ENCODE measurements around the gene REG1B.

REG1B gene, protein sequence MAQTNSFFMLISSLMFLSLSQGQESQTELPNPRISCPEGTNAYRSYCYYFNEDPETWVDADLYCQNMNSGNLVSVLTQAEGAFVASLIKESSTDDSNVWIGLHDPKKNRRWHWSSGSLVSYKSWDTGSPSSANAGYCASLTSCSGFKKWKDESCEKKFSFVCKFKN

DNA sequence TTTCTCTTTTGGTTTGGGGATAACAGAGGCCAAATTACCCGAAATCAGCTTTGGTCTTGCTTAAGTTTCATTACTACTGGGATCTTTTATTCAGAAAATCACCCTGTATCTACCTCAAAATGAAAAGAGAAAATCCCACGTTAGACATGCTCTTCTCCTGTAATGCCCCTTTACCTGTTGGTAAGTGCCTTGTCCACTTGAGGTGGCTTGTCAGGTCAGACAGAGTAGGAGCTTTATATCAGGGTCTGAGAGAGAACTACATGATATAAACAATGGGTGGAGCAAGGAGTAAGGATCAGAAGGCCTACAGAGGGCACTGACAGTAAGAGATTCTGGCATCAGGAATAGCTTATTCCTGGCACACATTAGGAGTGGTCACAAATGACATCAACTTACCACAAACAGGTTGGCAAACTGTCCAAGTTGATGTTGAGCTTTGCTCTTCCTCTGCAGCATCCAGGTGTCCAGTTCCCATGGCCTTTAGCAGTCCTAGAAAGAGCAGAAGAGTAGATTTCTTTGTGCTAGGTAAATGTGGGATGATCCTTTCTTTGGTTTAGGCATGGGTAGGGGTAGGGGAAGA, at the start of gene REG1B:
Gene REG1B, minus strand, starts transcription at position 209 of the 580 bp plus-strand sequence. CDS start 381 bp downstream, outside the sequence.
- no peak for DNase-seq

DNA sequence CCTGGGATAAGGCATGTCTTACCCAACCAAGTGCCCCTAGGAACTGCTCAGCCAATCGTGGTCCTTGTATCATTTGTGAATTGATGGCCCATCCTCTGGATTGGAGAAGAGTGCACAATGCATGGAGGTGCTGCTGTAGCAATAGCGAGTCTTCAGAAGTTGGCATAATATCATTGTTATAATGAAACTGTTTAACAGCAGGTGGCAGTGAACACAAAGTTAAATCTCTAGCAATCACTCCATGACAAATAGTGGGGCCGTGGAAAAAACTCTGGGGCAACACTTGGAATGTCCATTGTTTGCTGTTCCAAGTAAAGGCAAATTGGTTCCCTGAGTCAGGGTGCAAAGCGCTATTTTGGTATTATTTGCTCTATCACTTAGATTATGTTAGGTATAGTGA, 43.9 kb upstream of the REG1B start:
- DNase-seq: no peak

DNA sequence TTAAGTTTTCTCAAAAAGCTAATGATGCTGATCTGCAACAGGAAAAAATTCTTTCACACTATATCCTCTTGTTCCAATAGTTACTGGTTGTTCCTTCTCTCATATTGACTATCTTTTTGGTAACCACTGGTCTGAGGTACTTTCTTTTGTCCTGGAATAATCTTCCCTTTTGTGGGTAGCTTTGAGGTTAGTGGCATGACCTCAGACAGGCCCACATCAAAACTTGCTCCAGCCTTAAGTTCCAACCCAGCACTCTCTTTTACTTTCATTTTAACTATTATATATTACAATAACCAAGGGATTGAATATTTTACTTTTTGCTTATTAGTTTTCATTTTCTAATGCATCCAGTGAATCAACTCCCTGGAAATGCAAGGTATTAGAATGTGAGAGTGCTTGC, 42.0 kb upstream of the REG1B start:
- DNase-seq: no peak

DNA sequence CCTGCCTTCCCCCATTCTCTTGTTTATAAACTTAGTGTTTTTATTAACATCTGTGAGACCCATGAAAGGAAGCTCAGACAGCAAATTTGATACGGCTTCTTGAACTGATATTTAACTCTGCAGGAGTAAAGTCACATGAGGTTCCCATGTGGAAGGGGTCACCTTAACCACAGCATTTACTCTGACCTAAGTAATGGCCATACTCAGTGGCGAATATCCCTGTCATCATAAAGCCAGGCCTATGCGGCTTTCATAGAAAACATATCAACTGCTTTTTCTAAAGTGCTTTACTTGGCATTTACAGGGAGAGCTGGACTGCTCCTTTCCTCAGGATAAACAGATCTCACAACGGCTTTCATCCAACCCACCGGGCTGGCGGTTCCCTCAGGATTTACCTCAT, 41.5 kb upstream of the REG1B start:
- DNase-seq: no peak

DNA sequence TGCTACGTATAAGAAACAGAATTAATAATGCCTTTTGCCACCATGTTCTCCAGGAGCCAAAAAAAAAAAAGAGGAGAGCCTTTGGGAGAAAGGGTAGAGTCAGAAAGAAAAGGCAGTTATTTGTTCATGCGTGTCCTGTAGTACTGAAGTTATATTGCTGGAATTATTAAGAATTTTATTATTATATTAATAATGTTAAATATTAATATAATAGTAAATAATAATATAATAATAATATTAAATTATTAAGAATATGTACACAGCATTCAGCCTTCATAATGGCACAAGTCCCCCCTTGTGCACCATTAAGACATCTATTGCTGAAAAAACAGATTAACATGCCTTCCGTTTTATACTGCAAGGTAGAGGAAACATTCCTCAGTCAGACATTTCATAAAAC, 40.6 kb upstream of the REG1B start:
- DNase-seq: no peak

DNA sequence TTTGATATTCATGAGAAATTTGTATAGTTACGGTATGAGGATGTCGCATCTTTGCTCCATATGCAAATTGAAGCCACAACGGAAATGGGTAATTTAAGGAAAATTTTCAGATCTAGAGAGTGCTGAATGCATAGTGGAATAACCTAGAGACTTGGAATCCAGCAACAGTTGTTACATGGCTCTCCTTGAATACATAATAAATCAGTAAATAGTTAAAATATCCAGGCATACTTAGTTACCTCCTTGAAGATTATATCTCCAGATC, 37.9 kb upstream of the REG1B start:
- no peak for DNase-seq

DNA sequence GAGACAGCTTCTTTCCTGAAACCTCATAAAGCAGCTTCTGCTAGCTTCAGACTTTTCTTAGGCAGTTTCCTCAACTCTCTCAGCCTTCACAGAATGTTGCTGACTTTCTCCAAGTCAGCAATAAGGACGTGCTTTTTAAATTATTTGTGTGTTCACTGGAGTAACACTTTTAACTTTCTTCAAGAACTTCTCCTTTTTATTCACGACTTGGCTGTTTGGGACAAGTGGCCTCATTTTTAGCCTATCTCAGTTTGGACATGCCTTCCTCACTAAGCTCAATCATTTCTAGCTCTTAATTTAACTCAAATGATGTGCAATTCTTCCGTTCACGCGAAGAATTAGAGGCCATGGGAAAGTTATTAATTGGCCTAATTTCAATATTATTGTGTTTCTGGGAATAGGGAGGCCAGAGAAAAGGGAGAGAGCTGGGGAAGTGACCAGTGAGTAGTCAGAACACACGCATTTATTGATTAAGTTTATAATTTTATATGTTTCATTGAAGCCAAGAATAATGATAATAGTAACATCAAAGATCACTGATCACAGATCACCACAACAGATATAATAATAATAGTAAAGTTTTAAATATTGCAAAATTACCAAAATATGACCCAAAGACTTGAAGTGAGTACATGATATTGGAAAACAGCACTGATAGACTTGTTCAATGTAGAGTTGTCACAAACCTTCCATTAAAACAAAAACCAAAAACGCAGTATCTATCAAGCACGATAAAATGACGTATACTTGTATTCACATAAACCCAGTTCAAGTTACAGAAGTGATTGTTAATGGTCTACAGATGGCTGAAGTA, 37.3 kb upstream of the REG1B start:
- no peak for DNase-seq

DNA sequence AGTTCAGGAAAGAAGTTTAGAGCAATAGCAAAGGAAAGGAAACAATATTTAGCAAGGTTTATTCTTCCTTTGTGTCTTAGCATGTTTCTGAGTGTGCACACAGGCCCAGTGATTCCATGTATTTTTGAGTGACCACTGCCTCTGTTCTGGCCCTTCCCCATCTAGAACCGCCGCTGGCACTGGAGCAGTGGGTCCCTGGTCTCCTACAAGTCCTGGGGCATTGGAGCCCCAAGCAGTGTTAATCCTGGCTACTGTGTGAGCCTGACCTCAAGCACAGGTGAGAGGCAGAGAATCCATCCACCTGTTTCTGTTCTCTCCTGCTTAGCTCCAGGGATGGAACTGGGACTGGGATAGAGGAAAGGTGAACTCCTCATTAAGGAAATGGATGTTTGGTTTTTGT, 34.9 kb upstream of the REG1B start:
- DNase-seq: no peak

DNA sequence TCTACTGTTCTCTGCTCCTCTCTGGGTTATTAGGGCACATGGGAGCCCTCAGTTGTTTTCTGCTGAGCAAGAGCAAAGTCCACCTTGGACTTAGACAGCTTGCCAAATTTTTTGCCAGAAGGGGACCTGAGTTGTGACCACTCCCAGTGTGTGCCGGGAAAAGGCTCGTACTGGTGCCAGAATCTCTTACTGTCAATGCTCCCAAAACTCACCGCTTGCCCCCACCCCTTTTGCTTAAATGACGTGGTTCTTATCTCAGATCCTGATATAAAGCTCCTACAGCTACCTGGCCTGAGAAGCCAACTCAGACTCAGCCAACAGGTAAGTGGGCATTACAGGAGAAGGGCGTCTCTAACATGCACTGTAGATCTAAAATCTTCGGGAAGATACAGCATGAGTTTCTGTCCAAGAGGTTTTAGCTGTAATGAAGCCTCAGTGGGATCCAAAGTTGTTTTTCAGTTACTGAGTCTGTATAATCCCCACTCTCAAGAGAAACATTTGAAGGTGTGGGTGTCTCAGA, 32.5 kb upstream of the REG1B start, which contains the start of gene REG1A:
Gene REG1A, plus strand, starts transcription at position 295 of the 520 bp plus-strand sequence. CDS start 374 bp downstream, outside the sequence.
- no peak for DNase-seq

DNA sequence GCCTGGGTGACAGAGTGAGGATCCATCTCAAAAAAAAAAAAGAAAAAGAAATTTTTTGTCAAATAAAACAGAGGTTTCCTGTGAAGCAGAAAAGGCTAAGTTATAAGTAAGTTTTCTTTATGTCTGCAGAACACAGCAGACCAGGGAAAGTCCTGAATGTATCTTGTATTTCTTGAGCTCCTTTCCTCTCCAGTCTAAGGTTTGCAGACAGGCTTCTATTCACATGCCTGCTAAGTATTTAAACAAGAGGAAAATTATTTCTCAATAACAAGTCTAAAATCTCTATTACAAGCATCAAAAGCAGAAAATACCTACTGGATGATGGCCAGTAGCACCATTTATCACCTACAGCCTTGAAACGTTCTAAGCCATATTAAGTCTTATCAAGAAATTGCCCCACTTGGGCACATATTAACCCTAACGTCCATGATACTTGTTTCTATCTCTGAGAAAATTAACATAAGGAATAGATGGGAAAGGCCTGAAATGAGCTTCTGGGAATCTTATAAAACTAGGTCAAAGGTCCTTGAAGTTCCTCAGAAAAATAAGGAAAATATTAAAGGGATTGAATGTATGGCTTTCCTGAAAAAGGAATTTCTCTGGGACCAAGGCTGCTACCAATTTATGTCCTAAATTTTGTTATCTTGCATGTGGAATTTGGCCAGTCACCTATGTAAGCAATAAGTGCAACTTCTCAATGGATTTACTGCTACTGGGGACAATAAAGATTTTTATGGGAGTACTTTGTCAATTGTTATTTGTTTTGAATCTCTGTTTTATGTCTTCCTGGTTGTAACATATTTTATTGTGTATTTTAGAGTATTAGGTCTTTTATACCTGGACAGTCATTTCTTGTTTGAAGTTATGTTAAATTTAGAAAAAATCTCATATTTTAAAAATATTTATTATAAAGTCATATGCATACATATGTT, 29.5 kb upstream of the REG1B start:
- no peak for DNase-seq

DNA sequence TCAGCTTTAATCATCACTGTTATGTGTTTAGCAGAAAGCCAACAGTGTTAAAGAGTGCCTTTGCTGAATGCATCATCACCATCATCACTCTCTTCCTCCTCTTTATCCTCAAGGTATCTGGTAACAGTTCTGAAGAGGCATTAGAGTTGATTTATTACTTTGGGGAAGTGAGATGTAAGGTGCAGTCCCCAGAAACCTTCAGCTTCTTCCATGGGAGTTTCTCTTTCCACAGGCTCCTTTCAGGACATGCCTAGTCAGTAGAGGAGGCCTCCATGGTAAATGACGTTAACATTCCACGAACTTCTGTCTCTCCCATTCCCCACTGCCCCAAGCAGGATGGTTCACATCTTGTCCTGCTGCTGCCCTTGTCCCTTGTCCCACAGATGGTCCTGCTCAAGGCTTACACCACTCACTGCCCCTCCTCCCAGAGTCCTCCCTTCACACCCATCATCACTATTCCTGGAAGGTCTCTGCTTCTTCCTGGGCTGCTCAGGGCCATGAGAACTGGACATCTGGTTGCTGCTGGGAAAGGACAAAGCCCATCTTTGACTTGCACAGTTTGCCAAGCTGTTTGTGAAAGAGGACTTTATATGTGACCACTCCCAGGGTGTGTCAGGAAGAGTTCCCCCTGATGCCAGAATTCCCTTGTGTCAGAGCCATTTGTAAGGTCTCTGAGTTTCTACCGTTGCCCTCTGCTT, 27.2 kb upstream of the REG1B start:
- DNase-seq: no peak

DNA sequence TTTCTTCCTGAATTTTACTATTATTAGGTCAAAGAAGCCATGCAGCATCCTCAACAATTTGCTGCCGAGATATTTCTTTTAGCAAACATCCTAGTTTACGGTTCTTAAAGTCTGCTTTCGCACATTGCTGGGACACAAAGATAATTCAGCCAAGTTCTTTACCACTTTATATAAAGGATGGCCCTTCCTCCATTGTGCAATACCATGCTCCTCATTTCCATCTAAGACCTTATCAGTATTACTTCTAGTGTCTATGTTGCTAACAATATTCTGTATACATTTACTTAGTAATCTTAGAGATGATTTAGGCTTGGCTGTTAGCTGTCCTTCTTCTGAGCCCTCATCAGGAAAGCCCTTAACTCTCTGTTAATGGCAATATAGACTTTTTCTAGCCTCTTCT, 24.5 kb upstream of the REG1B start:
- no peak for DNase-seq

DNA sequence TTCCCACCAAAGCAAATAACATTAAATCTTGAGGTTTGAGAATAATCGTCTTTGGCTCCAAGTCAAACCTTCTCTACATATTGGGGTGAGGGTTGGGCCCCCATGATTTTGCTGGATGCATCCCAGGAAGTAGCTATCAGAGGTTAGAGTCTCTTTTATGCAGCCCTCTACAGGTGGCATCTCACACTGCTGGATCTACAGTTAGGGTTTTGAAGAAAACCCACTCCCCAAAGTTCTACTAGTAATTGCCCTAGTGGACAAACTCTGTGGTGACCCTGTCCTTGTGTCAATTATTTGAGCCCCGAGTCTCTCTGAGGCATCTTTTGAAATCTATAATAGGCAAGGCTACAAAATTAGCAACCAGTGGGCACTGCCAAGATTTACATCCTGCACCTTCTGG, 17.5 kb upstream of the REG1B start:
- no peak for DNase-seq

DNA sequence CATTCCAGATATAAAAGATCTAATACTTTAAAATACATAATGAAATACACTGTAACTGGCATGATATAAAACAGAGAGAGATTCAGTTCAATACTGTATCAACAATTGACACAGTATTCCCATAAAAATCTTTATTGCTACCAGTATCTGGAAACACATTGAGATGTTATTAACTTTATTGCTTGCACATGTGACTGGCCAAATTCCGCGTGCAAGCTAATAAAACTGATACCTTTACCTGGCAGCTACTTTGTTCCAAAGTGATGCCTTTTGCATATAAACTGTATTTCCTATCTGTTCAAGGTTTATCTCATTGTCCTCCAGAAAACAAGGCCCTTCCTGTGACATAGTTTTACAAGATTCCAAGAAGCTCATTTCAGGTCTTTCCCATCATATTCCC, 15.4 kb upstream of the REG1B start:
- no peak for DNase-seq

DNA sequence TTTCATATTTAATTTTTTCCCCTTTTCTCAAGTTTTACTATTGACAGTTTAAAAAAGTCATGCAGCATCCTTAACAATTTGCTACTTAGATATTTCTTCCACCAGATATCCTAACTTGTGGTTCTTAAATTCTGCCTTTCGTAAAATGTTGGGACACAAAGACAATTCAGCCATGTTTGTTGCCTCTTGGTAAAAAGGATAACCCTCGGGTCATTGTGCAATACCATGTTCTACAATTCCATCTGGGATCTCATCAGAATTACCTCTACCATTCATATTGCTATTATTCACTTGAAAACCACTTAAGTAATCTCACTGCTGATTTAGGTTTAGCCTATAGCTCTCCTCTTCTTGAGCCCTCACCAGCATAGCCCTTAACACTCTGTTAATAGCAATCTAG, 13.2 kb upstream of the REG1B start:
- DNase-seq: no peak

DNA sequence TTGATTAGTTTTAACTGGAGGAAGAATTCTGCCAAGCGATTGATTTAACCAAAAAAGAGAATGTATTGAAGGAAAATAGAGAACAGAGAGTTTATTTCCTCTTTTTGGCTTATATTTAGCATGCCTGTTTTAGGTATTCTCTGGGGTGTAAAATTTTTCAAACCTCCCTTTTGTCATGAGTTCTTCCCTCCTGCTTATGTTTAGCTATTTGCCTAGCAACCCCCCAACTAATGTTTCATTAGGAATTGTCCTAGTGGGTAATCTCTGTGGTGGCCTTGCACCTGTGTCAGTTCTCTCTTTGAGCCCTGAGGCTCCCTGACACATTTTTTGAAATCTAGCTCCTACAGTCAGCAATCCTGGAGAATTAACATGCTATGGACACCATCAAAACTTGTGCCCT, 12.5 kb upstream of the REG1B start:
- no peak for DNase-seq

DNA sequence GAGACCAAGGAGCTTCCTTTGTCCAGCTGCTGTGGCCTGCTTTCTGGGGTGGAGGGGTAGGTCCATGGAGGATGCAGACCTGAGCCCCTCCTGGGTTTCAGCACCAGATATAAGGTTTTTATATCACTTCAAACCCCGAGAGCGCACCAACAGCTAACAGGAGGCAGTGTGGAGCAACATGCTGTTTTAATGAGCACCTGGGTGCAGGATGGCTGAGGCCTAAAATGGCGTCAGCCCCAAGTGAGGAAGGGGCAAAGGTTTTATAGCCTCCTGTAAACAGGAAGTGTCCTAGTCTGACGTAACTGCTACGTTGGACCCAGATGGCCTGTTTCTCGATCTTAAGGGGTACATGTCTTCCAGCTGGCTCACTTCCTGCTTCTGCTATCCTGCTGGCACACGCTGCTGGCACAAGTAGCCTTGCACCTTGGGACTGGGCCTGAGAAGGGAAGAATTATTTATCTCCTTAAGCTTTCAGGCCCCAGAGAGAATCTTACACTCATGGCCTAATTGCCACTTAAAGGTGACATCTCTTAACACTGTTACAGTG, 11.4 kb upstream of the REG1B start:
- no peak for DNase-seq

DNA sequence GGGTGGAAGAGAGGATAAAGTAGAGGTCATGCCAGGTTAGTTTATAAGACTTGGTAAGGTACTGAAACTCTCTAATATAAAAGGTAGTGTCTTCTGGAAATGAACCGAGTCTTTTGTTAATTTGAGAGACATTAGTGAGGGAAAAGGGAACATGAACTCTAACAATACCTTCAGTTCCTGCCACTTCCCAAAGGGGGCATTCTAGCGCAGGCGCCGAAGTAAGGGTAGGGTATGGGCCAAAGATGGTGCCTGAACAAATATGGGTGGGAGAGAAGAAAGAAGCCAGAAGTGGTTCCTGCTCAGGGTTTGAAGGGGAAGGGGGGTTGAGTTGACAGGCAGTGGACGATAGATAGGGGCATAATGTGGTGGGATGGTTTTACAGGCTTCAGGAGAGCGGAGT, 10.1 kb upstream of the REG1B start:
- DNase-seq: no peak

DNA sequence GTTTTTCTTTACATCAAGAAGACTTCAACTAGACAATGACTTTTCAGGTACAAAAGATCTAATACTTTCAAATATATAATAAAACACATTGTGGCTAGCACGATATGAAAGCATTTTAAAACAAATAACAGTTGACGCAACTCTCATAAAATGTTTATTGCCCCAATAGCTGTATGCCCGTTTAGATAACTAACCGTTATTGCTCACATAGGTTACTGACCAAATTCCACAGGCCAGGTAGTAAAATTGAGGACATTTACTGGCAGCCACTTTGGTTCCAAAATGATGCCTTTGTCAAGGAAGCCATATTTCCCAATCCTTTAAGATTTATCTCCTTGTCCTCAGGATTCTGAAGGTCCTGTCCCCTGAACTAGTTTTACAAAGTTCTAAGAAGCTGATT, 2.9 kb upstream of the REG1B start:
- DNase-seq: no peak

DNA sequence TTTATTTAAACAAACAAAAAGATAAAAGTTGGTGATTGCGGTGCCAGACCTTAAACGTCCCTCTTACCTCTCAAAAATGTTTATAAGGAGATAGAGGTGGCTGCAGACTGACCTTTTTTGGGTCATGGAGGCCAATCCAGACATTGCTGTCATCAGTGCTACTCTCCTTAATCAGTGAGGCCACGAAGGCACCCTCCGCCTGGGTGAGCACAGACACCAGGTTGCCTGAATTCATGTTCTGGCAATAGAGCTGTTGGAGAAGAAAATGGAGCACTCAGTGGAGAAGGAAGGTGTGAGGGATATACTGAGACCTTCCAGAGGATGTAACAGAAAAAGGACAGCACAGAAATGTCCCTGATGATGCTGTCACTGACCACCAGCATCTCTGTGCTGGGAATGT, 1.5 kb downstream of the REG1B start:
- no peak for DNase-seq

DNA sequence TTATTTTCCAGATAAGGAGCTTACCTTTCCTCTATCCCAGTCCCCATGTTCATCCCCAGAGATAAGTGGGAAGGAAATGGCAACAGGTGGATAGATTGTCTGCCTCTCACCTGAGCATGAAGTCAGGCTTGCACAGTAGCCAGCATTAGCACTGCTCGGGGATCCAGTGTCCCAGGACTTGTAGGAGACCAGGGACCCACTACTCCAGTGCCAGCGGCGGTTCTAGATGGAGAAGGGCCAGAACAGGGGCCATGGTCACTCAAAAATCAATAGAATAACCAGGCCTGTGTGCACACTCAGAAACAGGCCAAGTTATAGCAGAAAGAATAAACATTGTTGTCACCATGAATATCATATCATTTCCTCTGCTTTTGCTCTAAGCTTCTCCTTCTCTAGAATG, 2.4 kb downstream of the REG1B start:
- DNase-seq: no peak

DNA sequence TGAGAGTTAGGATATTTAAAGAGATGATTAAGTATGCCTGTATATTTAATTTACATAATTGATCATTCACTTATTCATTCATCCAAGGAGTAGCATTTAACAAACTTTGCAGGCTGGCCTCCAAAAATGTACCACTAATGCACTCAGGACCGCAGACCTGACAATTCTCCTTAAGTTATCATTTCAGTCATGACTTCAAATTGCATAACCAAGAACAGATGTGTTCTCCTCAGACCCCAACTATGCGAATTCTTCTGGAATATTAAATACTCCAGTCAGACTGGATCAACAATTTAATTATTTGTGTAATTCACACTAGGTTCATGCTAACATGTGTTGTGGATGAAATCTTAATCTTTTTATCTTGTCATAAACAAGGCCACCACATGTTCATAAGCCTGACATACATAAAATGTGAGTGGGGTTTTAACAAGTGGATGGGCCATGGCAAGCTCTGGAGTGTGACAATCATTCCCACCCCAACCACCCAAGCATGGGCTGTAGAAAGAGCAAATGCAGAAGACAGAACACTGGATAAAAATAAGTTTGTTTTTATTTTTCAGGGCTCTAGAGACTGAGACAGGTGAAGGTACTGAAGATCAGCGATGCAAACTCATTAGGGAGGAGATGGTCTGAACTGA, 3.2 kb downstream of the REG1B start:
- no peak for DNase-seq
